ENCODE data around the gene FGF14.

Gene FGF14

DNA sequence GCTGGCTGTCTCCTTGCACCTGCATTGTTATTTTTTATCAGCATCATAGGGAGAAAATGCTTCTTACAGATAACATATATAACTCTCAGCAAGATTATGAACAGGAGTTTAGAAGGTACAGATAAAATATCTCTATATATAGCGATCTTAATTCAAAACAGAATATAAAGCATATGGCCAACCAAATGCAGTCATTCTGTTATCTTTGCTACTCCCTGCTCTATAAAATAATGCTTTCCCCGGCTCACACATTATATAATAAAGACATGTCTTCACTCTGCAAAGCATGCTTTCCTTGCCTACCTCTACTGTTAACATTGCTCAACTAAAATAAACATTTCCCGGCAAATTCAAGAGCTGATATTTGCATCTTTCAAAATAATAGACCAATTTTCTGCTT lies 161.7 kb downstream of the FGF14 start:
- H3K9me3 Mint-ChIP-seq: no peaks in the 10 kb centered on the region
- no peak overlapping the region for H3K4me3 Mint-ChIP-seq
- peaks cover 4% of the 10 kb centered on the region for H3K27me3 Mint-ChIP-seq (ENCODE audit: low read depth, poor library complexity)
- no peaks in the 10 kb centered on the region for H3K36me3 Mint-ChIP-seq (ENCODE audit: low read depth)
- no peak for DNase-seq
- H3K4me1 Mint-ChIP-seq: no peaks in the 10 kb centered on the region
- no peak overlapping the region for H3K27ac Mint-ChIP-seq
- TF ChIP-seq CTCF (IDR thresholded peaks at IDR 0.05): no peak

- no peak for DNase-seq
- Mint-ChIP-seq H3K4me1 (no peaks in the 10 kb centered on the region), H3K36me3 (ENCODE audit: low read depth) (no peaks in the 10 kb centered on the region), H3K9me3 (no peaks in the 10 kb centered on the region), H3K4me3 (no peak overlapping the region), H3K27me3 (ENCODE audit: low read depth, poor library complexity) (peaks cover 9% of the 10 kb centered on the region), H3K27ac (no peak overlapping the region)
- no peak for TF ChIP-seq CTCF (IDR thresholded peaks at IDR 0.05)
Observed at GRCh38 chr13:102237230-102237629, 164.6 kb downstream of the FGF14 start.

- no peaks in the 10 kb centered on the region for H3K9me3 Mint-ChIP-seq
- TF ChIP-seq CTCF (IDR thresholded peaks at IDR 0.05): no peak
- no peak overlapping the region for H3K4me3 Mint-ChIP-seq
- no peaks in the 10 kb centered on the region for H3K4me1 Mint-ChIP-seq
- peaks cover 9% of the 10 kb centered on the region for H3K27me3 Mint-ChIP-seq (ENCODE audit: low read depth, poor library complexity)
- no peak overlapping the region for H3K27ac Mint-ChIP-seq
- no peak for DNase-seq
- H3K36me3 Mint-ChIP-seq (ENCODE audit: low read depth): no peaks in the 10 kb centered on the region
Observed at GRCh38 chr13:102236830-102237229, 165.0 kb downstream of the FGF14 start.

- Mint-ChIP-seq H3K9me3 (no peaks in the 10 kb centered on the region), H3K4me1 (no peaks in the 10 kb centered on the region), H3K36me3 (ENCODE audit: low read depth) (no peaks in the 10 kb centered on the region), H3K27ac (no peak overlapping the region), H3K4me3 (no peak overlapping the region), H3K27me3 (ENCODE audit: low read depth, poor library complexity) (peaks cover 9% of the 10 kb centered on the region)
- no peak for DNase-seq
- no peak for TF ChIP-seq CTCF (IDR thresholded peaks at IDR 0.05)
Observed at GRCh38 chr13:102236341-102236740, 165.5 kb downstream of the FGF14 start.

DNA sequence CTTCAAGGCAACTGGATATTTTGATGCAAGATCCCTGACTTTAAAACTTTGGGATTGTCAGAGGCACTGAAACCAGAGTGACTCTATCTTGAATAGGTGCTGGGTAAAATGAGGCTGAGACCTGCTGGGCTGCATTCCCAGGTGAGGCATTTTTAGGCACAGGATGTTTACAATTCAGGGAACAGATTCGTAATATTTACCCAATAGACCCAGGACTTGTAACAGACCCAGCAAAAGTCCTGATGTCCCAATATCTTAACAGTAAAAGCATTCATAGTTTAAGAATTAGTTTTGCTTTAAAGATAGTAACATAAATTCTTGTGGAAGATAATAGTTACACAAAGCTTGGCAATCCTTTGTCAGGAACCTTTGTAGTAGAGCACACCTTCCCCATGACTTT lies 166.2 kb downstream of the FGF14 start:
- Mint-ChIP-seq H3K27me3 (ENCODE audit: low read depth, poor library complexity) (peaks cover 9% of the 10 kb centered on the region), H3K36me3 (ENCODE audit: low read depth) (no peaks in the 10 kb centered on the region), H3K4me3 (no peak overlapping the region), H3K27ac (no peak overlapping the region), H3K4me1 (no peaks in the 10 kb centered on the region), H3K9me3 (no peaks in the 10 kb centered on the region)
- DNase-seq: no peak
- TF ChIP-seq CTCF (IDR thresholded peaks at IDR 0.05): no peak

DNA sequence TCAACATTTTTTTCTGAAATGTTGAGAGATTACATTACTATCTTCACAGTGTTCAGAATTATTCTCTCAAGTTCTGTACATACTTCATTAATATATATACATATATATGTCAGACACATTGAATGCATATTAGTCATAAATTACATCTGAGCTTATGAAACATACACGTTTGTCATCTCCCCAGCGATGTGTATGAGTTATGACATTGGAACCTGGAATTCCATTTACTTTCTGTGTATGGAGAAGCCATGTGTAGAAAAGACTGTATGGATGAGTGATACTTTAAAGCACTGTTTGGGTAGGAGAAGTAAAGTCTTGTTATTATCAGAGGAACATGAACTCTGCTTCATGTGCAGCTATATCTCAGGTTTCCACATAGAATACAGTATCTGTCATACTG lies 167.2 kb downstream of the FGF14 start:
- no peaks in the 10 kb centered on the region for H3K4me1 Mint-ChIP-seq
- TF ChIP-seq CTCF (IDR thresholded peaks at IDR 0.05): no peak

More for the DNA sequence above, 167.2 kb downstream of the FGF14 start:
- Mint-ChIP-seq H3K36me3 (ENCODE audit: low read depth) (no peaks in the 10 kb centered on the region), H3K4me3 (no peak overlapping the region), H3K9me3 (no peaks in the 10 kb centered on the region), H3K27ac (no peak overlapping the region), H3K27me3 (ENCODE audit: low read depth, poor library complexity) (peaks cover 5% of the 10 kb centered on the region)
- DNase-seq: no peak
